LNCaP clone FGC (cell line): ENCODE data around the gene FKBP1A.

Experiments used
- DNase-seq: peaks from one replicate; pipeline ENCODE4 v3.0.0-alpha.2; 2011; ENCODE audit warnings: low read depth
- H3K4me3 ChIP-seq: 2 replicates; pipeline ENCODE4 v1.5.1; 2011; ENCODE audit warnings: mild to moderate bottlenecking, low read depth, low read length, control low read depth
- TF ChIP-seq, protein P1 (sequence below): IDR thresholded peaks from 2 replicates; pipeline ENCODE4 v1.5.1; 2012; ENCODE audit warnings: mild to moderate bottlenecking; ENCODE audit not compliant: control insufficient read depth, insufficient read depth; ENCODE audit errors: extremely low read depth

Gene FKBP1A

DNA sequence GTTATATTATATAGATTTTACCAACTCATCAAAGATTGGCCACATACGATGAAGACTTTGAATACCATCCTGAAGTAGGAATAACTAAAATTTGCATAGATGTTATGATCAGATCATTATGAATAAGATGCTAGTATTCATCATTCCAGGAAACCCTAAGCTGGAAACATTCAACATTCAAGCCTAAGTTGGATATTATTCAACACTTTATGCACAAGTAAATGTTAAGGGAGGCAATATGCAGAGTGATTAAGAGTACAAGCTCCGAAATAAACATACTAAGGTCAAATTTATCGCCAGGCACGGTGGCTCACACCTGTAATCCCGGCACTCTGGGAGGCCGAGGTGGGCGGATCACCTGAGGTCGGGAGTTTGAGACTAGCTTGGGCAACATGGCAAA lies 43.4 kb upstream of the FKBP1A start:
- no peak for DNase-seq
- TF ChIP-seq, protein P1, sequence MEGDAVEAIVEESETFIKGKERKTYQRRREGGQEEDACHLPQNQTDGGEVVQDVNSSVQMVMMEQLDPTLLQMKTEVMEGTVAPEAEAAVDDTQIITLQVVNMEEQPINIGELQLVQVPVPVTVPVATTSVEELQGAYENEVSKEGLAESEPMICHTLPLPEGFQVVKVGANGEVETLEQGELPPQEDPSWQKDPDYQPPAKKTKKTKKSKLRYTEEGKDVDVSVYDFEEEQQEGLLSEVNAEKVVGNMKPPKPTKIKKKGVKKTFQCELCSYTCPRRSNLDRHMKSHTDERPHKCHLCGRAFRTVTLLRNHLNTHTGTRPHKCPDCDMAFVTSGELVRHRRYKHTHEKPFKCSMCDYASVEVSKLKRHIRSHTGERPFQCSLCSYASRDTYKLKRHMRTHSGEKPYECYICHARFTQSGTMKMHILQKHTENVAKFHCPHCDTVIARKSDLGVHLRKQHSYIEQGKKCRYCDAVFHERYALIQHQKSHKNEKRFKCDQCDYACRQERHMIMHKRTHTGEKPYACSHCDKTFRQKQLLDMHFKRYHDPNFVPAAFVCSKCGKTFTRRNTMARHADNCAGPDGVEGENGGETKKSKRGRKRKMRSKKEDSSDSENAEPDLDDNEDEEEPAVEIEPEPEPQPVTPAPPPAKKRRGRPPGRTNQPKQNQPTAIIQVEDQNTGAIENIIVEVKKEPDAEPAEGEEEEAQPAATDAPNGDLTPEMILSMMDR: no peak
- H3K4me3 ChIP-seq: no peak overlapping the region

DNA sequence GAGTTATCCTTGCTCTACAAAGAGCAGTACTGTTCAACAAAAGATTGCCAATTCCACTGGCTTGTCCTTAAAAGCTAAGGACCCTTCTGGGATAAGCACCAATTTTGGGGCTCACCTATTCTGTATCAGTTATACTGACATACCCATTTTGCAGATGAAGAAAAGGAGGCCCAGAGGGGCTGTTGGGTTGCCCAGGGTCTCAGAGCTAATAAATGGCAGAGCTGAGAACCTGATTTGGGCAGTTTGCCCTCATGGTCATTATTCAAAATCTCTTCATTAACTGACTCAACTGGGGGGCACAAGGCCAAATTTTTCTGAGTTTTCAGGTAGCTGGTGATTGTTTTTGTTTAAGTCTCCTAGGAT lies 42.5 kb upstream of the FKBP1A start:
- DNase-seq: no peak
- no peak overlapping the region for H3K4me3 ChIP-seq
- TF ChIP-seq, protein P1: no peak

DNA sequence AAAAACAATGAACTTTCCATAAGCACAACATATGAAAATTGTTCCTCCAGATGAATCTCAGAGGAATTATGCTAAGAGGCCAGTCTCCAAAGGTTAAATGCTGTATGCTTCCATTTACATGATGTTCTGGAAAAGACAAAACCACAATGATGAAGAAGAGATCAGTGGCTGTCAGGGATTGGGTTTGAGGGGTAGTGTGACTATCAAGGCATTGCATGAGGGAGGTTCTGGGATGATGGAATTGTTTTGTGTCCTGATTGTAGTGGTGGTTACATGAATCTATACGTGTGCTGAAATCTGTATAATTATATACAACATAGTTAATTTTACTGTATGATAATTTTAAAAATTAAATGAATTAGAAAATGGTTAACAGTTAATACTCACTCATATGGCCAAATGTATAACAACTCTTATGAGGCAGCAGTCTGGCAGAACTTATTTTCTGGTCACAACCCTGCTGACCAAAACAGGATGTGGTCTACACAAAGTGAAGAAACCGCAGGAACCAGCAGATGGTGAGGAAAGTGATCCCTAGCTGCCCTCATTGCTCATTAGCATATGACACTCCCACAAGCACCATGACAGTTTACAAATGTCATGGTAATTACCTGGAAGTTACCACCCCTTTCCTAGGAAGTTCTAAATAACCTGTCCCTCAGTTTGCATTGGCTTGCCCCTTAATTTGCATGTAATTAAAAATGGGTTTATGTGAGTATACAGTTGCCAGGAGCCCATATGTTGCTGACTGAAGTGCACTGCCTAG lies 41.9 kb upstream of the FKBP1A start:
- TF ChIP-seq, protein P1: no peak
- no peak overlapping the region for H3K4me3 ChIP-seq
- DNase-seq: no peak

DNA sequence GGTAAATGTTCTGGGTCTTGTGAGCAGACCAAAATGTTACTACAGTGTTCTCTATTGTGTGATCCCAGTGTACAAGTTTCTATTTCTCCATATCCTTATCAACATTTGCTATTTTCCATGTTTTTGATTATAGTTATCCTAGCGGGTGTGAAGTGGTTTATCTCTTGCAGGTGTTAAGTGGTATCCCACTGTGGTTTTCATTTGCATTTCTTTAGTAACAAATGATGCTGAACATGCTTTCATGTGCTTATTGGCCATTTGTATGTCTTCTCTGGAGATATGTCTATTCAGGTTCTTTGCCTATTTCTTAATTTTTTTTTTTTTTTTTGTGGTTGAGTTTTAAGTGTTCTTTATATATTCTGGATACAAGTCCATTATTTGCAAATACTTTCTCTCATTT lies 38.3 kb upstream of the FKBP1A start:
- no peak for DNase-seq
- no peak overlapping the region for H3K4me3 ChIP-seq
- TF ChIP-seq, protein P1: no peak

DNA sequence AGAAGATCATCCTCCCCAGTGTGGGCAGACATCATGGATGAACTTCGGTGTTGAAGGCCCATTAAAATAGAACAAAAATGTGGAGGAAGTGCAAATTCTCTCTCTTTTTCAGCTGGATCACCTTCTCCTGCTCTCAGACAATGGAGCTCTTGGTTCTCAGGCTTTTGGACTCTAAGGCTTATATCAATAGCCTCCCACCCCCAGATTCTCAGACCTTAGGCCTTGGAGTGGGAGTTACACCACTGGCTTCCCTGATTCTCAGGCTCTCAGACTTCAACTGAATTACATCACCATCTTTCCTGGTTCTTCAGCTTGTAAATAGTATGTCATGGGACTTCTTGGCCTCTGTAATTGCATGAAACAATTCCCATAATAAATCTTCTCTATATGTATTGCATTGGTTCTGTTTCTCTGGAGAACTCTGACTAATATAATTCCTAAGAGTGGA lies 37.2 kb upstream of the FKBP1A start:
- DNase-seq: no peak
- no peak overlapping the region for H3K4me3 ChIP-seq
- TF ChIP-seq, protein P1: no peak

DNA sequence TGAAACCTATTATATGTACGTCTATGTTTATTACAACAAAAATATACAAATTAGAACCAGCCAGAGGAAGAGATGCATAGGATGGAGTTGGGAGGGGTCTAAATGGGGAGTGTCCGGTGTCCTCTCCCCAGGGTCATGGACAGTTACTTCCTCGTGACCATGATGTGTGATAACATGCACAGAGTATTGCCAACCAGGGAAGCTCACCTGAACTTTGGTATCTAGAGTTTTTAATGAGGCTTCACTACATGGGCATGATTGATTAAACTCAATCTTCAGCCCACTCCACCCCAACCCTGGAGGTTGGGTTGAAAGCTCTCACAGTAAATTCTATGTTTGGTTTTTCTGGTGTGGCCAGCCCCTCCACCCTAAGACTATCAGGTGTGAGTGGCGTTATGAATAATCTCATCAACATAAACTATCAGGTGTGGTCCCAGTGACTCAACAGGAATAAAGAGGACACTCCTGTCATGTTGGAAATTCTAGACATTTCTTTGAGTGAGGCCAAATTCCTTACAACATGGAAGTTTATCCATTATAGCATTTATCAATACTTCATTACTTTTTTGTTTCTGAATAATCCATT lies 36.4 kb upstream of the FKBP1A start:
- TF ChIP-seq, protein P1: no peak
- H3K4me3 ChIP-seq: no peak overlapping the region
- DNase-seq: no peak
